GM20431 (cell line): ENCODE results near the gene TEKTIP1.
"Not testable (repeated sequence)": the region's sequence is repeated elsewhere in the genome, so short reads cannot be mapped to it uniquely, and the experiment has no call there.

Experiments used
- in situ Hi-C: fragments of 300-500 bp; cut with MseI, MboI; formaldehyde crosslinking; loops from one replicate; pipeline ENCODE4 v1.15.0; 2020; ENCODE audit warnings: low sequenced_read_pairs; ENCODE audit not compliant: unreplicated experiment

Gene TEKTIP1

DNA sequence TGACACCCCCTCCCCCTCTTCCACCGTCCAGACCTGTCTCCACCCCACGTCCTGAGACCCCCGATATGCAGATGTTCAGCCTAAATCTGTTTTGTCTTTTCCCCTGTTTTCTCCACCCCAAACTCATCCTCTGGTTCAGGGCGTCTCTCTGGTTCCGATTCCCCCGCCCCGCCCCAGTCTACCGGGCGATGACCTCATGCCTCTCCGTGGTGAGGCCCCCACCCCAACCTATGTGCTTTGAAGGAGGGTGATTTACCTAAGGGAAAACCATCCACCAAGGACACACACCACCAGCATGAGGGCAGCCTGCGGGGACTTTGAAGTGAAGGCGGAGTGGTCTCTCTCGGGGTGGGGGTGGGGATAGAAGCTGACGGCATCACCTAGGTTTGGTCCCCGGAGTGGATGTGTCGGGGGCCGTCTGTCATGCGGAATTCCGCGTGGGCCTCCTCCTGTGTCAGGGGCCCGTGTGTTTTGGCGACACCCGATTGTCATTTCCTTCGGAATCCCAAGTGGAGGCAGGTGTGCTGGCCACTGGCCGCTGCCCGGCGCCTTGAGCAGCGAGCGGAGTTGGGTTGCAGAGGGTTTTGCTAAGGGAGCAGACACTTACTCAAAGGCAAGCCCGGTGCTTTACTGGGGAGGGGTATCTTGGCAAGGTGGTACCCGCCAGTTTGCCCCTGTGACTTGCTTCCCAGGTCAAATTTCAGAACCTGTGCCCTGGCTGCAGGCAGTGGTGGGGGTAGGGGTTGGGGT, 31.4 kb upstream of the TEKTIP1 start:
- in situ Hi-C loops = no loop called here

DNA sequence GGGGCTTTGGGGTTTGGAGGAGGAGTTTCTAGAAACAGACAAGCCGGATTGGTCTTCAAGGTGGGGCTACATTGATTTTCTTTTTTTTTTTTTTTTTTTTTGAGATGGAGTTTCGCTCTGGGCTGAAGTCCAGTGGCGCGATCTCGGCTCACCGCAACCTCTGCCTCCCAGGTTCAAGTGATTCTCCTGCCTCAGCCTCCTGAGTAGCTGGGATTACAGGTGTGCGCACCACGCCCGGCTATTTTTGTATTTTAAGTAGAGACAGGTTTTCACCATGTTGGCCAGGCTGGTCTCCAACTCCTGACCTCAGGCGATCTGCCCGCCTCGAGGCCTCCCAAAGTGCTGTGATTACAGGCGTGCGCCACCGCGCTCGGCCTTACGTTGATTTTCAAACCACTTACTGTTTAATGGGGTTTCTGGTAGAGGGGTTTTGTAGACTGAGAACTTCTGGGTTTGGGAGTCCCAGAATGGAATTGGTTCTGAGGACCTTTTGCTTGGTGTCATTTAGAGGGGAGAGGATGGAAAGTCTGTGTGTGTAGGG, 30.8 kb upstream of the TEKTIP1 start:
- in situ Hi-C loops = not testable (repeated sequence)

DNA sequence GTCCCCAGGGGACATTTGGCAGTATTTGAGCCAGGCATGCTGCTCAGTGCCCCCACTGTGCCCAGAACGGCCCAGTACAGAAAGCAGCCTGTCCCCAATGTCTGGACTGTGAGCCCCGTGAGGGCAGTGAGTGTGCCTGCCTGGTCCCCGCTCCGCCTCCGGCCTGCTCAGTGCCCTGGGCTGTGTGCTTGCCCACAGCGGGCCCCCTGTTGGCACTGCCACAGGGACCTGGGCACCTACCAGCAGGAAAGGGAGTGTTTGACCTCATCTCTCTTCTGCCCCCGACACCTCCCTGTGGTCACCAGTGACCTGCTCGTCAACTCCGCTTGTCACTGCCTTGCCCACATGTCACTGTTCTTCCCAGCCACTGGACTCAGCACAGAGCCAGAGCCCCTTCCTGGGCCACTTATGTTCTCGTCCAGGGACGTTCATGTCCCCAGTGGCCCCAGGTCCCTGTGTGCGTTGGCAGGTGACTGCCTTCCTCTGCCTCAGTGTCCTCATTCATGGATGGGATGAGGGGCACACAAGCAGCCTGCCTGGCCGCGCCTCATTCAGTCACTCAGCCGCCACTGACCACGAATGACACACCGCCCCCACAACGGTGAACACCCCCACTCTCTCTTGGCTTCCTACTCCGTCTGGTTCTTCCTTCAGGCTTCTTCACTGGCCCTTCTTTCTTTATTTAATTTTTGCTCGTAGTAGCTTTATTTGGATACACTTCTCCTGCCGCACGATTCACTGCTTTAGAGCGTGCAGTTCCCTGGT, 30.0 kb upstream of the TEKTIP1 start:
- in situ Hi-C loops = no loop called here

DNA sequence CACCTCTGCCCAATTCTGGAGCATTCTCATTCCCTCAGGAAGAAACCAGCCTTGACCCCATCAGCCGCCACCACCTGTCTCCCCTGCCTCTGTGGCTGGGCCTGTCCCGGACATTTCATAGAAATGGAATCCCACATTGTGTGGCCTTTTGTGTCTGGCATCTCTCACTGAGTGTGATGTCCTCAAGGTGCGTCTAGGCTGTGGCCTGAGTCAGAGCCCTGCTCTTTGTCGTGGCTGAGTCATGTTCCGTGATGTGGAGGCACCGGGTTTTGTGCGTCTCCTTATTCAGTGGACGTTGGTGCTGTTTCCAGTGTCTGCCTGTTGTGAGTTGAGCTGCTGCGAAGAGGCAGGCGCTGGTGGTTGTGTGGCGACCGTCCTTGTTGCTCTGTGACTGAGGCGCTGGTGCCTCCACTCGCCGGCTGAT, 29.4 kb upstream of the TEKTIP1 start:
- in situ Hi-C loops = no loop called here

DNA sequence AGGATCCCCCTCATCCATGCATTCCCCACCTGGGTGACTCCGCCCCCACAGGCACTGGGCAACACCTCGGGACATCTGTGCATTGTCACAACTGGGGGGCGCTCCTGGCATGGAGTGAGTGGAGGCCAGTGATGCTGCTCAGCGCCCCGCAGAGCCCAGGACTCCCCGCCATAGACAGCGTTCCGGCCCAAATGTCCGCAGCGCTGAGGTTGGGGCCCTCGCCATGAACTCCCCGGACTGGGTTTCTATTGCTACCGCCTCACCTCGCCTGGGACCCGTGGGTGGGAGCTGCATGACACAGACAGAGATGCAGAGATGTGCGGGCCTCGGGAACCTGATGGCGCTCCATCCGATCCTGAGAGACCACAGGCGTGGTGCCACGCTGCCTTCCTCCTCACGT, 28.2 kb upstream of the TEKTIP1 start:
- in situ Hi-C loops = no loop called here

DNA sequence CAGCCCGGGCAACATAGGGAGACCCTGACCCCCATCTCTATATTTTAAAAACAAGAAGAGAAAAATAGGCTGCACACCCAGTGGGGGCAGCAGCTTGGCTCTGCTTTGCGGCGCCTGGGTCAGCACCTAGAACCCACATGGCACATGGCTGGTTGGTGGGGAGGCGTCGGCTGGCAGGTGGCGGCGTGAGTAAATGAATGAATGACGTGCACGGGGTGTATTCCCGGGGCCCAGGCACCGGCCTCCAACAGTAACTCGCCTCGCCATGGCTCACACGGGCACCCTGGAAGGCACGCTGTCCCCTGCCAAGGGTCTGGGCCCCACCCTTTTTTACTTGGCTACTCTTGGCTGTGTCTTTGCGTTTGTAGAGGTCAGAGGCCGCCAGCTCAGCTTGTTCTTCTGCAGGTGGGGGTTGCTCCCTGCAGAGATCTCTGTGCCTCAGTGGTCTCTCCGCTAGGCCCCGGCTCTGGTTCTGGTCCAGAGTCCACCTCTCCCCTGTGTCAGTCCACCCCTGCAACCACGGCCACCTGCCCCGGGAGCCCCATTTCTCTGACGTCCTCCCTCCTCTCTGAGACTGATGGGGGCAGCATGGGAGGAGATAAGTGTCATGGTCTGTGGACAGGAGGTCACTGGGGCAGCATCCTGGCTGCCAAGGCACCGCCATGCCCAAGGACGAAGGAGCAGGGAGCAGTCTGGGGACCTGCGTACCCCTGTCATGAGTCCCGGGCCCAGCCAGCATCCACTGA, 27.3 kb upstream of the TEKTIP1 start:
- in situ Hi-C loops = no loop called here

DNA sequence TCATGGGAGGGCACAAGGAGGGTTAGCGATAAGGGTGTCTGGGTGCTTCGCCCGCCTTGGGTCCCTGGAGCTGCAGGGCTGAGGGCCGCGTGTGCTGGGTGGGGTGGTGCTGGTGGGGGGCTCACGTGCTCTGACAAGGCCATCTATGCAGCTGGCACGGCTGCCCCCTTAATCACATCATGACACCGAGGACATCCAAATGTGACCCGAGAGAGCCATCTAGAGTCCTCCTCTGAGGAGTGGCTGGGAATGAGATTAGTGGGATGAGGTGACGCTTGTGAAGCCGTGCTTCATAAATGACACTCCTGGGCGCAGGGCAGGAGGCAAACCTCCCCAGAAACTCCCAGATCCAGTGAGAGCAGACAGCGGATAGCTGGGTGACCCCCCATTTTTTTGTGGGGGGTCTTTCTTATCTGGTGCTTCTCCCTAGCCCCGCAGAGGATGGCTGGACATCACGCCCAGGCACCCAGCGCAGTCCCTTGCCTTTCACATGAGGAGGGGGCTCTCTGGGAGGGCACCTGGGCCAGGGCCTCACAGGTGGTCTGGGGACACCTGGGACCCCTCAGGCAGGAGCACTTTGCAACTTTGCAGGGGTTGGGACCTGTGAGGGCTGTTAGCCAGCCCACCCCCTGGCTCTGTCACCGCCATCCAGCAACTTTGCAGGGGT, 26.3 kb upstream of the TEKTIP1 start:
- in situ Hi-C loops = no loop called here

DNA sequence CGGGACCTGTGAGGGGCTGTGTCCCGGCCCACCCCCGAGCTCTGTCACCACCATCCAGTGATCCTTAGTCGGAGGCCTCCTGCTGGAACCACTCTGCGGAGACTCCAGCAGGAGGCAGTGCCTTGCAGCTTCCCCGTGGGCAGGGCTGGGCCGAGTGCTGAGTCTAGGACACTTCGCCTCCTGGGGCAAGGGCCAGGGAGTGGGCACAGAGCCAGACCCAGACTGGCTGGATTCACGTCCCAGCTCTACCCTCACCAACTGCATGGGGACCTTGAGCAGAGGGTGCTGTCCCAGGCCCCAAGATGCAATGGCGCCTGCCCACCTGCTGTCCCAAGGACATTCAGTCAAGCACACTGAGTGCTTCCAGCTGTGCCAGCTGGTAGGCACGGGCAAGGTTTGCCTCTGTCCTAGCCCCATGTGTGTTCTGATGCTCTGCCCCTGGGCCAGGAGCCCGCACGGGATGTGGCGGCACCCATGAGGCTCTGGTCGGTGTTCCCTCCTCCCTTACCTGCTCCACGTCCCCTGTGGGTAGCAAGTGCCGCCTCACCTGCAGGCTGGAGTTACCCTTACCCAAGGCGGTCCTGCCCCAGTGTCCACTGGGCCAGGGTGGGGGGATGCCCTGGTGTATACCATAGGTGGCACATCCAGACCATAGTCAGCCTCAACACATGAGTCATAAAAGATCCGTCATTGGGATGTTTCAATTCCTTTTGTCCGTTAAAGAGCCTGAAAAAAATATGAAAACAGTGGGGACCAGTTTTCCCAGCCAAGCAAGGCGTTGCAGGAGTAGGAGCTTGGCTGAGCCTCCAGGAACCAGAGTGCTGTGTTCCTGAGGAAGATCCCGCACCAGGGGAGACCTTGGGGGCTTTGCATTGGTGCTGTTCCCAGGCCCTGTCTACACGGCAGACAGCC, 25.5 kb upstream of the TEKTIP1 start:
- in situ Hi-C loops = no loop called here

DNA sequence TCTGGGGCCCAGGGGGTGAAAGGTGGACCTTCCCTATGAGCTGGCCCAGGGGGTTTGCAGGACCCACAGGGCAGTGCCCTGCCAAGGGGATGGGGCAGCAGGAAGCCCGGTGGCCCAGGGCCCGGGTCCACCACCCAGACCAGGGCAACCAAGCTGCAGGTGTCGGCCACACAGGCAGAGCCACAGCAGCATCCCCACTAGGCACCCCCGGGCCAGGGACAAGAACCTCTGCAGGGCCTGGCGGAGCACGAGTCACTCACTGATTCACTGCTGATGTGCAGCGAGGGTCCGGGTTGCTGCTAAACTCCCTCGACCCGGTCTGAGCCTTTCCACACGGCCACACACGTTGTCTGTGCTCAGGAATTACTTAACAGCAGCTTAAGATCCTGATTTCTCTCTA, 24.0 kb upstream of the TEKTIP1 start:
- in situ Hi-C loops = no loop called here

DNA sequence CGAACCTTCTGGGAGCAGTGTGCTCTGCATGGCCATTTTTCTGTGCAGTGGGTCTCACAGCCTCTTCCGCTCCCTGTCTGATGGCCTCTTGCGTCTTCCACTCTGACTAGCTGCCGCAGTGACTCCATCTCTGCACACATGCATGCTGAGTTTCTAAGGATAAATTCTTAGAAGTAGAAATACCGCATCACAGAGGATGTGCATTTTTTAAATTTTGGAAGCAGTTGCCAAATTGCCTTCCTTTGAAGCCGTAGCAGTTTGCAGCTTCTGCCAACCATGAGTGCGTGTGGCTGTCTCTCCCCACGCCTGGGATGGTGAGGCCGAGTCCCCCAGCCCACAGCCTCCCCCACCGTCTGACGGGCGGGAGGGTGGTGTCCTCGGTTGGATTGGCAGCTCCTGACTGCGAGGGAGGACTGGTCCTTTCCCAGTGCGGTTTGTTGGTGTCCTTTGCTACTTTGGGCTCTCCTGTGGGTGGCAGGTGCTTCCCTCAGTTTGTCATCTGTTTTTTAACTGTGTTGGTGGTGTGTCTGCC, 23.0 kb upstream of the TEKTIP1 start:
- in situ Hi-C loops = no loop called here

DNA sequence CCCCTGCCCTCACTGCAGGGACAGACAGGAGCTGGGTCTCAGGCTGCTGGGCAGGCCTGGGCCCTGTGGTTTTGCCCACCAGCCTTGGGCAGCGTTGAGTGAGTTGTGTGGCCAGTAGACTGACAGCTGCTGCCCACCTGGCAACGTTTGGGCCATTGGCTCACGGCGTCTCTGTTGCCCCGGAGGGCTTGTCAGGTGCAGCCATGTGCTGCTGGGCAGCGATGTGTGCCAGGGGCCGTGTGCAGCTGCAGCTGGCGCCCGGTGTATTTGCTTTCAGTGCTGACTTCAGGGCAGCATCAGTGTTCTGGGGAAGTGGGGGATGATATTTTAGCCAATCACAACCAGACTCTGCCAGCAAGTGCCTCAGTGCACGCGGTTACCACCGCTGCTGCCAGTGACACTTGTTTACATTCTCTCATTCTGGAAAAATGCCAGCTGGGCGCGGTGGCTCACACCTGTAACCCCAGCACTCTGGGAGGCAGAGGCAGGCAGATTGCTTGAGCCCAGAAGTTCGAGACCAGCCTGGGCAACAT, 22.2 kb upstream of the TEKTIP1 start:
- in situ Hi-C loops = no loop called here

DNA sequence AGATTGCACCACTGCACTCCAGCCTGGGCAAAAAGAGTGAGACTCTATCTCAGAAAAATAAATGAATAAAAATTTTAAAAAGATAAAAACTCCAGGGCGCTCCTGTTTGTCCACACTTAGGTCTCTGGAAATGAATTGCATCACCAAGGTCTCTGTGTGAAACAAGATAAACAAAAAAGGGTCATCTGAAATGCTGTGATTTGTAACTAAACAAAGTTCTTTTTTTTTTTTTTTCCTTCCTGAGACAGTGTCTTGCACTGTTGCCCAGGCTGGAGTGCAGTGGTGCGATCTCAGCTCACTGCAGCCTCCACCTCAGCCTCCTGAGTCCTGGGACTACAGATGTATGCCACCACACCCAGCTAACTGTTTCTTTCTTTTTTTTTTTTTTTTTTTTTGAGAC, 21.3 kb upstream of the TEKTIP1 start:
- in situ Hi-C loops = no loop called here

DNA sequence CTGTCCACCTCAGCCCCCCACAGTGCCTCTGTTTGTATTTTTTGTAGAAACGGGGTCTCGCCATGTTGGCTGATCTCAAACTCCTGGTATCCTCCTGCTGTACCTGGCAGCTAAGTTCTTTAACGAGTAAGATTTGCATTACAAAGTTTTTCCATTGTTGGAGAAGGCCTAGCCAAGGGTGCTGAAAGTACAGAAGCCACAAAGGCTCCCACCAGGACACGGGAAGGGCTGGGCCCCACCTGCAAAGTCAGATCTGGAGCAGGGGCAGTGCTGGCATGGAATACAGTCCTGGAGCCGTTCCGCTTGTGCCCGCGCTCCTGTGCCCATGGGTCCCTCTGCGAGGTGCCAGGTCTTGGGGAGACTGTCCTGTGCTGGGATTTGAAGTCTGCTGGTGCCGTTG, 20.7 kb upstream of the TEKTIP1 start:
- in situ Hi-C loops = no loop called here

DNA sequence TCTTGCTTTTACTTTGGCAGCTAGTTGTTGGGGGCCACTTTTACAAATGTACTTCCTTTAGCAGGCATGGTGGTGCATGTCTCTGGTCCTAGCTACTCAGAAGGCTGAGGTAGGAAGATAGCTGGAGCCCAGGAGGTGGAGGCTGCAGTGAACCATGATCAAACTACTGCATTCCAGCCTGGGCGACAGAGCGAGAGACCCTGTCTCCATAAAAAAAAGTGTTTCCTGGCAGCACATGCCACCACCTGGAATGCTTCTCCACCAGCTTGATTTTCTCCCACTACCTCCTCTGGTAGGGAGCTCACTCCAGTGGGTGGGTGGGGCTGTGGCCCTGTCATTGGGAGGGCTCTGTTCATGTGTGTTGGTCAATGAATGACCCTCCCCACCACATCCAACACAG, 20.3 kb upstream of the TEKTIP1 start:
- in situ Hi-C loops = no loop called here

DNA sequence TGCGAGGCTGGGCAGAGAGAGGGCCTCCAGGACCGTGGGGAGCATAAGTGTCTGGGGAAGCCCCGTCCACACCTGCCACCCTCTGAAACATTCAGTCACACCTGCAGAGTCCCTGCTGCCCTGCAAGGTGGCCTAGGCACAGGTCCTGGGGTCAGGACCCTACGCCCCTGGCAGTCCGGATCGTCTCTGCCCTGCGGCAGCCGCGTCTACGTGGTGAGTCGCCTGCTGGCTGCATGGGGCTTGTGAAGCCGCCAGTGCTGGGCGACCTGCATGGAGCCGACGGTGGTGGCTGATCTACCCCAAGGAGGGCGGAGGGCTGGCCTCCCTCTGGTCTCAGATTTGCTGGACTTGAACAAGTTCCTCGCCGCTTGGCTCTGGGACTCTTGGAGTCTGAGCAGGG, 19.8 kb upstream of the TEKTIP1 start:
- in situ Hi-C loops = no loop called here

DNA sequence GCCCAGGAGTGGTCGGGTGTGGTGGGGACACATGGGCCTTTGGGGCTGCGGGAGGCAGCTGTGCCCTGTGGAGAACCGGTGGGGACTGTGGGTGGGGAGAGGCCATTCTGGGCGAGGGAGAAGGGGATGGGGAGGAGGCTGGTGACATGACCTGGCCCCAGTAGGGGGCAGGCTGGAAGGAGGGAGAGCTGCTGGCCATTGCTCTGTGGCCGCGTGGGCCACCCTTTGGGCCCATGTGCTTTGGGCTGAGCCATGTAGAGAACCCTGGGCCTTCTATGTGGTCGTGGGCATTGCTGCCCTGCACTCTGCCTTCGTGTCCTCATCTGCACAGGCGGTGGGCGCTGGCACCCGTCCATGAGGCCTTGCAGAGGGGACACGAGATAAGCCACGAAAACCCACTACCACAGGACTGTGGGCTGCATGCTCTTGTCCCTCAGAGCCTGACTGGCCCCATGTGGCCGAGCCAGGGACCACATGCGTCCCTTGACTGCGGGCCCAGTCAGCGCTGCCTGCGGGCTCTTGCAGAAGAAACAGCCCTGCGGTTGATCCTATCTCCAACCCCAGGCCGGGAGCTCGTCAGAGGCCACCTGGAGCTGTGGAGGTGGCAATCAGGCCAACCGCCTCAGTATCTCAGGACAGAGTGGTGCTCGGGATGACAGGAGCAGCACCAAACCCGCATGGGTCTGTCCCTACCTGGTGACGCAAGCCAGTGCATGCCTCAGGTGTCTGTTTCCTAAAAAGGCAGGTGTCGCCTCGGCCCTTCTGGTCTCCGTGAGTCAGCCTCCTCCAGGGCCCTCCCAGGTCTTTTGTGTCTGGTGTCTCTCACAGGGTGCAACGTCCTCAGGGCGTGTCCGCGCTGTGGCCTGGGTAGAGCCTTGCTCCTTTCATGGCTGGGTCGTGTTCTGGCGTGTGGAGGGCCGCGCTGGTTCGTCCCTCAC, 18.5 kb upstream of the TEKTIP1 start:
- in situ Hi-C loops = no loop called here

DNA sequence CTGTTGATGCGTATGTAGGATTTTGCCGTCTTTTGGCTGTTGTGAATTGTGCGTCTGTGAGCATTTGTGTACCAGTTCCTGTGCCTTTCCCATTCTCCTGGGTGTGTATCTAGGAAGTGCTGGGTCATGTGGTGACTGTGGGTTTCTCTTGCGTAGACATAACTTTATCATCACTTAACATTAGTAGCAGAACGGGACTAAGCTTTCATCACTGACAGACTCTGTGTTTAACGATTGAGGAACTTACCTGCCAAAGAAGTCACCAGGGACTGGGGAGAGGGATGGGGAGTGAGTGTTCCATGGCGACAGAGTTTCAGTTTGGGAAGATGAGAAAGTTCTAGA, 17.9 kb upstream of the TEKTIP1 start:
- in situ Hi-C loops = no loop called here
